ENCODE results near the gene ELFN2.

ELFN2 gene

DNA sequence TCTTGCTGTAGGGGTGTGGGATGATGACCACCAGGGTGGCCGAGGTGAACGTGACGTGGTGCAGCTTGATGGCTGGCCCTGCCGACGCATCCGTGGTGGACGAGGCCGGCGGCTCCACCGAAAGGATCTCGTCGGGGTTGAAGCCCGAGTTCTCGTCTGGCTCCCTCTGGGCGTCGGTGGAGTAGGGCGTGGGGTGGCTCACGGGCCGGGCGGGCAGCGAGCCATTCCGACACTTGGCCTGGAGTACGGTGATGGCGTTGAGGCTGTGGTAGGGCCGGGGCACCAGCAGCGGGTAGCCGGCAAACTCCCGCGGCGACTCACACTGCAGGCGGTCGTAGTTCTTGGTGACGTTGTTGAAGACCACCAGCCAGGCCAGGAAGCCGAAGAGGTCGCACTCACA, 52.7 kb downstream of the ELFN2 start:
- in situ Hi-C loops (cut with HindIII; ENCODE audit: low pct_ligation_motif_present, low sequenced_read_pairs): no loop called here
- TF ChIP-seq, protein P1, sequence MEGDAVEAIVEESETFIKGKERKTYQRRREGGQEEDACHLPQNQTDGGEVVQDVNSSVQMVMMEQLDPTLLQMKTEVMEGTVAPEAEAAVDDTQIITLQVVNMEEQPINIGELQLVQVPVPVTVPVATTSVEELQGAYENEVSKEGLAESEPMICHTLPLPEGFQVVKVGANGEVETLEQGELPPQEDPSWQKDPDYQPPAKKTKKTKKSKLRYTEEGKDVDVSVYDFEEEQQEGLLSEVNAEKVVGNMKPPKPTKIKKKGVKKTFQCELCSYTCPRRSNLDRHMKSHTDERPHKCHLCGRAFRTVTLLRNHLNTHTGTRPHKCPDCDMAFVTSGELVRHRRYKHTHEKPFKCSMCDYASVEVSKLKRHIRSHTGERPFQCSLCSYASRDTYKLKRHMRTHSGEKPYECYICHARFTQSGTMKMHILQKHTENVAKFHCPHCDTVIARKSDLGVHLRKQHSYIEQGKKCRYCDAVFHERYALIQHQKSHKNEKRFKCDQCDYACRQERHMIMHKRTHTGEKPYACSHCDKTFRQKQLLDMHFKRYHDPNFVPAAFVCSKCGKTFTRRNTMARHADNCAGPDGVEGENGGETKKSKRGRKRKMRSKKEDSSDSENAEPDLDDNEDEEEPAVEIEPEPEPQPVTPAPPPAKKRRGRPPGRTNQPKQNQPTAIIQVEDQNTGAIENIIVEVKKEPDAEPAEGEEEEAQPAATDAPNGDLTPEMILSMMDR (IDR thresholded peaks at IDR 0.05; ENCODE audit: low read depth, low read length, missing control alignments): no peak
- Histone ChIP-seq H3K27ac (no peak overlapping the region), H3K27me3 (replicated peaks) (peaks cover 4% of the 10 kb centered on the region), H3K36me3 (replicated peaks) (no peaks in the 10 kb centered on the region), H3K4me3 (ENCODE audit: low read depth, low read length) (no peak overlapping the region)
- DNase-seq: no peak

DNA sequence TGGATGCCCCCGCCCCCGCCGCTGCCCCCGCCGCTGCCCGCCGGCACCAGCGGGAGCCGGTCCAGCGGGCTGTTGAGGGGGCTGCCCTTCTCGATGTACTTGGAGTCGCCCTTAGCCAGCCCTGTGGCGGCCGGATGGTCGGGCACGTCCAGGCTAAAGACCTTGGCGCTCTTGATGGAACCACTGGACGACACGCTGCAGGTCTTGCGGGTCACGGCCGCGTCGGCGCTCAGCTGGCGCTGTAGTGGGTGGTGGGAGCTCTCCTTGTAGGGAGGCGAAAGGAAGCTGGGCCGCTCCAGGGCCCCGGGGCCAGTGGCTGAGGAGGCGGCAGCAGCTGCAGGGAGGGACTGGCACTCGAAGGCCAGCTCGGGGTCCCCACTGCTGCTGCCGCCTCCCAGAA, 53.8 kb downstream of the ELFN2 start:
- H3K27me3 ChIP-seq (replicated peaks): no peaks in the 10 kb centered on the region
- no peaks in the 10 kb centered on the region for H3K36me3 ChIP-seq (replicated peaks)
- H3K27ac ChIP-seq: no peak overlapping the region
- H3K4me3 ChIP-seq (ENCODE audit: low read depth, low read length): no peak overlapping the region
- TF ChIP-seq, protein P1 (IDR thresholded peaks at IDR 0.05; ENCODE audit: low read depth, low read length, missing control alignments): no peak
- in situ Hi-C loops (cut with HindIII; ENCODE audit: low pct_ligation_motif_present, low sequenced_read_pairs): no loop called here
- no peak for DNase-seq

DNA sequence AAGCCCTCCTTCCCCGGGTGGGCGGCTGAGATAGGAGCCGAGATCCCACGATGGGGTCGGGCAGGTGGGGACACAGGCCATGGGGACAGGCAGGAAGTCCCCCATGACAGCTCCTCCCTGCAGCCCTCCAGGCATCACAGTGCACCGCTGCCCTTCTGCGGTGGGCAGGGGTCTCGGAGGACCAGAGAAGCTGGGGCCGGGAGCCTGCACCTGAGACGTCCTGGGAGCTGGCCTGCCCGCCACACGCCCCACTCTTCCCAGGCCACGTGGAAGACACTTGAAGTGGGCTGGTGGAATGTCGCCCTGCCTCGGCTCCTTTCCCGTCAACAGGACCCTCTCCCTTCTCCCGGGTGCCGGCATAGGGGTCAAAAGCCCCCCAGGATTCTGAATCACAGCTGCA, 55.4 kb downstream of the ELFN2 start:
- in situ Hi-C loops (cut with HindIII; ENCODE audit: low pct_ligation_motif_present, low sequenced_read_pairs): no loop called here
- Histone ChIP-seq H3K27ac (no peak overlapping the region), H3K27me3 (replicated peaks) (no peaks in the 10 kb centered on the region), H3K36me3 (replicated peaks) (no peaks in the 10 kb centered on the region), H3K4me3 (ENCODE audit: low read depth, low read length) (no peak overlapping the region)
- TF ChIP-seq, protein P1 (IDR thresholded peaks at IDR 0.05; ENCODE audit: low read depth, low read length, missing control alignments): no peak
- no peak for DNase-seq

GRCh38 chr22:37371491-37371890, 55.8 kb downstream of the ELFN2 start:
- no peaks in the 10 kb centered on the region for H3K27me3 ChIP-seq (replicated peaks)
- H3K27ac ChIP-seq: no peak overlapping the region
- in situ Hi-C loops (cut with HindIII; ENCODE audit: low pct_ligation_motif_present, low sequenced_read_pairs): no loop called here
- H3K4me3 ChIP-seq (ENCODE audit: low read depth, low read length): no peak overlapping the region
- TF ChIP-seq, protein P1 (IDR thresholded peaks at IDR 0.05; ENCODE audit: low read depth, low read length, missing control alignments): no peak
- DNase-seq: no peak
- no peaks in the 10 kb centered on the region for H3K36me3 ChIP-seq (replicated peaks)

GRCh38 chr22:37370306-37370979, 56.8 kb downstream of the ELFN2 start:
- DNase-seq: no peak
- in situ Hi-C loops (cut with HindIII; ENCODE audit: low pct_ligation_motif_present, low sequenced_read_pairs): no loop called here
- TF ChIP-seq, protein P1 (IDR thresholded peaks at IDR 0.05; ENCODE audit: low read depth, low read length, missing control alignments): no peak
- Histone ChIP-seq H3K27ac (no peak overlapping the region), H3K4me3 (ENCODE audit: low read depth, low read length) (no peak overlapping the region), H3K36me3 (replicated peaks) (no peaks in the 10 kb centered on the region), H3K27me3 (replicated peaks) (no peaks in the 10 kb centered on the region)

- H3K27ac ChIP-seq: no peak overlapping the region
- TF ChIP-seq, protein P1 (IDR thresholded peaks at IDR 0.05; ENCODE audit: low read depth, low read length, missing control alignments): no peak
- in situ Hi-C loops (cut with HindIII; ENCODE audit: low pct_ligation_motif_present, low sequenced_read_pairs): no loop called here
- H3K27me3 ChIP-seq (replicated peaks): no peaks in the 10 kb centered on the region
- H3K36me3 ChIP-seq (replicated peaks): no peaks in the 10 kb centered on the region
- DNase-seq: no peak
- no peak overlapping the region for H3K4me3 ChIP-seq (ENCODE audit: low read depth, low read length)
These were observed 57.8 kb downstream of the ELFN2 start for GRCh38 chr22:37369483-37369882.

Data from brain microvascular endothelial cell (primary cell).